Measurements from ENCODE around the gene PRSS16. TPM values are rescaled to one million over a fixed set of nuclear protein-coding genes. Genes with fewer than 3 reads are reported as not detected.

PRSS16 gene
- total and polyA plus RNA-seq, 4 donors, result 0.11 to 1.3 (median 0.77) TPM

Other genes starting within 250 kb of the PRSS16 start
- not detected for gene POM121L2, start 64.6 kb downstream of the PRSS16 start, total RNA-seq
- gene POM121L2, start 64.6 kb downstream of the PRSS16 start, polyA plus RNA-seq (ENCODE audit: insufficient read length in 2 of 2), result not detected
- 1 to 10 TPM; 5.2 to 6.3 TPM for gene ZNF391, start 141.1 kb downstream of the PRSS16 start, total RNA-seq
- 1 to 10 TPM; 8.5 to 9.3 TPM for gene ZNF391, start 141.1 kb downstream of the PRSS16 start, polyA plus RNA-seq (ENCODE audit: insufficient read length in 2 of 2)
- gene ZNF184, start 225.4 kb downstream of the PRSS16 start, total RNA-seq, result 10 to 100 TPM; 18.9 to 21.5 TPM
- gene ZNF184, start 225.4 kb downstream of the PRSS16 start, polyA plus RNA-seq (ENCODE audit: insufficient read length in 2 of 2), result 10 to 100 TPM; 10.1 to 13.9 TPM

Measured in spinal cord (tissue), 4 donors.